ENCODE measurements around the gene MEN1. TPM values are rescaled to one million over a fixed set of nuclear protein-coding genes. Genes with fewer than 3 reads are reported as not detected.

The MEN1 gene
- total and polyA plus RNA-seq, 2 of the 13 experiments (the other 11 are each of a cell fraction or from before 2014, with no cell fraction given) = 20.5 to 27.3 TPM

DNA sequence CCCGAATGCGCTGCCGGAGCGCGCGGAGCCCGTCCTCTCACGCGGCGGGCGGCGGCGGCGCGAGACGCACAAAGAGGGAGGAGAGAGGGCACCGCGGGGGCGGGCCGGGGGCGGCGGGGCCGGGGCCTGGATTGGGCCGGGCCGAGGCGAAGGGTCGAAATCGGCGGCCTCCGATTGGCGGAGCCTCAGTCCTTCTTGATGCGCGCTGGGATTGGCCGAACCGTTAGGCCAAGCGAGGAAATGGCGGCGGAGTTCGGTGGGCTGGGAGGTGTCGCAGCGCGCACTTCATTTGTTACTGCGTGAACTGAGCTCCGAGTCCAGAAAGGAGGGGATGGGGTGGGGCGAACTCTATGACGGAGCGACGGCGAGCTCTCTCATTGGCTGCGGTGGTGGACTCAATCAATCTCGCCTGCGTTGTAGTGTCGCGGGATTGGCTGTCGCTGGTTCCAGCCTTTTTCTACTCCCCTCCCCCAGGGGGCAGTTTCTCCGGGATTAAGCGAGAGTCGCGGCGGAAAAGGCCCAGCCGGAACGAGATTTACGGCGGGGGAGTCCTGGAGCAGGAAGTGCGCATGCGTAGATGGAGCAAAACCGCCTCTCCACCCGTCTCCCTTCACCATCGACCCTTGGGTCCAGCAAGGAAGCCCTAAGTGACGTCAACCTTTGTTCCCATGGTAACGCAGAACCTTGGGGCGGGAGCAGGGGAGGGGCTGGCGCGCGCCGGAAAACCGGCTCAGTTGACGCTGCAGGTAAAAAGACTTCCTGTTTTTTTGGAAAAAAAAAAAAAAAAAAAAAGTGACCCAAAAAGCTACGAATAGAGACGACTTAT, 31.7 kb downstream of the MEN1 start, which contains the start of gene SF1 (continued):
- TF ChIP-seq, protein P1, sequence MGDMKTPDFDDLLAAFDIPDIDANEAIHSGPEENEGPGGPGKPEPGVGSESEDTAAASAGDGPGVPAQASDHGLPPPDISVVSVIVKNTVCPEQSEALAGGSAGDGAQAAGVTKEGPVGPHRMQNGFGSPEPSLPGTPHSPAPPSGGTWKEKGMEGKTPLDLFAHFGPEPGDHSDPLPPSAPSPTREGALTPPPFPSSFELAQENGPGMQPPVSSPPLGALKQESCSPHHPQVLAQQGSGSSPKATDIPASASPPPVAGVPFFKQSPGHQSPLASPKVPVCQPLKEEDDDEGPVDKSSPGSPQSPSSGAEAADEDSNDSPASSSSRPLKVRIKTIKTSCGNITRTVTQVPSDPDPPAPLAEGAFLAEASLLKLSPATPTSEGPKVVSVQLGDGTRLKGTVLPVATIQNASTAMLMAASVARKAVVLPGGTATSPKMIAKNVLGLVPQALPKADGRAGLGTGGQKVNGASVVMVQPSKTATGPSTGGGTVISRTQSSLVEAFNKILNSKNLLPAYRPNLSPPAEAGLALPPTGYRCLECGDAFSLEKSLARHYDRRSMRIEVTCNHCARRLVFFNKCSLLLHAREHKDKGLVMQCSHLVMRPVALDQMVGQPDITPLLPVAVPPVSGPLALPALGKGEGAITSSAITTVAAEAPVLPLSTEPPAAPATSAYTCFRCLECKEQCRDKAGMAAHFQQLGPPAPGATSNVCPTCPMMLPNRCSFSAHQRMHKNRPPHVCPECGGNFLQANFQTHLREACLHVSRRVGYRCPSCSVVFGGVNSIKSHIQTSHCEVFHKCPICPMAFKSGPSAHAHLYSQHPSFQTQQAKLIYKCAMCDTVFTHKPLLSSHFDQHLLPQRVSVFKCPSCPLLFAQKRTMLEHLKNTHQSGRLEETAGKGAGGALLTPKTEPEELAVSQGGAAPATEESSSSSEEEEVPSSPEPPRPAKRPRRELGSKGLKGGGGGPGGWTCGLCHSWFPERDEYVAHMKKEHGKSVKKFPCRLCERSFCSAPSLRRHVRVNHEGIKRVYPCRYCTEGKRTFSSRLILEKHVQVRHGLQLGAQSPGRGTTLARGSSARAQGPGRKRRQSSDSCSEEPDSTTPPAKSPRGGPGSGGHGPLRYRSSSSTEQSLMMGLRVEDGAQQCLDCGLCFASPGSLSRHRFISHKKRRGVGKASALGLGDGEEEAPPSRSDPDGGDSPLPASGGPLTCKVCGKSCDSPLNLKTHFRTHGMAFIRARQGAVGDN (CRISPR knock-in tag; IDR thresholded peaks at IDR 0.05) = peak; percentile 62
- 0 out of 2 replicates have a peak, but pooled peaks have one; percentile 37 for TF ChIP-seq STAT5B (CRISPR knock-in tag; IDR thresholded peaks at IDR 0.05)
- peak; percentile 31; the same call in 1 of the 2 replicates for TF ChIP-seq GABPA (IDR thresholded peaks at IDR 0.05; ENCODE audit: low read depth, low read length)
- TF ChIP-seq GABPA (CRISPR knock-in tag; IDR thresholded peaks at IDR 0.05; ENCODE audit: low read depth) = peak; percentile 84
- TF ChIP-seq ZNF331 (CRISPR knock-in tag; IDR thresholded peaks at IDR 0.05) = 0 out of 2 replicates have a peak, but pooled peaks have one; percentile 9
- TF ChIP-seq MAZ (IDR thresholded peaks at IDR 0.05; ENCODE audit: borderline replicate concordance, low read depth, low read length) = peak; percentile 93; the same call in 1 of the 2 replicates
- TF ChIP-seq MAZ (CRISPR knock-in tag; IDR thresholded peaks at IDR 0.05; ENCODE audit: low read depth) = peak; percentile 79
- TF ChIP-seq ZBTB21 (CRISPR knock-in tag; IDR thresholded peaks at IDR 0.05) = peak; percentile 72
- peak; percentile 33; the same call in 1 of the 2 replicates for TF ChIP-seq GFI1 (CRISPR knock-in tag; IDR thresholded peaks at IDR 0.05; ENCODE audit: borderline replicate concordance)
- TF ChIP-seq POLR2AphosphoS5 (IDR thresholded peaks at IDR 0.05; ENCODE audit: low read depth, low read length) = peak; percentile 94
- TF ChIP-seq GATA4 (IDR thresholded peaks at IDR 0.05; ENCODE audit: borderline replicate concordance, low read depth) = 0 out of 2 replicates have a peak, but pooled peaks have one; percentile 27
- TF ChIP-seq ZNF850 (CRISPR knock-in tag; conservative IDR thresholded peaks at IDR 0.05) = no peak
- TF ChIP-seq ZNF333 (CRISPR knock-in tag; IDR thresholded peaks at IDR 0.05; ENCODE audit: borderline replicate concordance) = no peak
- no peak for TF ChIP-seq ZNF766 (CRISPR knock-in tag; IDR thresholded peaks at IDR 0.05; ENCODE audit: borderline replicate concordance)
- no peak for TF ChIP-seq SOX6 (IDR thresholded peaks at IDR 0.05)
- TF ChIP-seq SOX6 (CRISPR knock-in tag; IDR thresholded peaks at IDR 0.05) = peak; percentile 36
- TF ChIP-seq, protein P2, sequence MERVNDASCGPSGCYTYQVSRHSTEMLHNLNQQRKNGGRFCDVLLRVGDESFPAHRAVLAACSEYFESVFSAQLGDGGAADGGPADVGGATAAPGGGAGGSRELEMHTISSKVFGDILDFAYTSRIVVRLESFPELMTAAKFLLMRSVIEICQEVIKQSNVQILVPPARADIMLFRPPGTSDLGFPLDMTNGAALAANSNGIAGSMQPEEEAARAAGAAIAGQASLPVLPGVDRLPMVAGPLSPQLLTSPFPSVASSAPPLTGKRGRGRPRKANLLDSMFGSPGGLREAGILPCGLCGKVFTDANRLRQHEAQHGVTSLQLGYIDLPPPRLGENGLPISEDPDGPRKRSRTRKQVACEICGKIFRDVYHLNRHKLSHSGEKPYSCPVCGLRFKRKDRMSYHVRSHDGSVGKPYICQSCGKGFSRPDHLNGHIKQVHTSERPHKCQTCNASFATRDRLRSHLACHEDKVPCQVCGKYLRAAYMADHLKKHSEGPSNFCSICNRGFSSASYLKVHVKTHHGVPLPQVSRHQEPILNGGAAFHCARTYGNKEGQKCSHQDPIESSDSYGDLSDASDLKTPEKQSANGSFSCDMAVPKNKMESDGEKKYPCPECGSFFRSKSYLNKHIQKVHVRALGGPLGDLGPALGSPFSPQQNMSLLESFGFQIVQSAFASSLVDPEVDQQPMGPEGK (CRISPR knock-in tag; IDR thresholded peaks at IDR 0.05) = peak; percentile 61
- peak; percentile 93 for TF ChIP-seq RFX3 (CRISPR knock-in tag; IDR thresholded peaks at IDR 0.05)
- TF ChIP-seq ZNF274 (CRISPR knock-in tag; IDR thresholded peaks at IDR 0.05) = 0 out of 2 replicates have a peak, but pooled peaks have one; percentile 17
- TF ChIP-seq, protein P3, sequence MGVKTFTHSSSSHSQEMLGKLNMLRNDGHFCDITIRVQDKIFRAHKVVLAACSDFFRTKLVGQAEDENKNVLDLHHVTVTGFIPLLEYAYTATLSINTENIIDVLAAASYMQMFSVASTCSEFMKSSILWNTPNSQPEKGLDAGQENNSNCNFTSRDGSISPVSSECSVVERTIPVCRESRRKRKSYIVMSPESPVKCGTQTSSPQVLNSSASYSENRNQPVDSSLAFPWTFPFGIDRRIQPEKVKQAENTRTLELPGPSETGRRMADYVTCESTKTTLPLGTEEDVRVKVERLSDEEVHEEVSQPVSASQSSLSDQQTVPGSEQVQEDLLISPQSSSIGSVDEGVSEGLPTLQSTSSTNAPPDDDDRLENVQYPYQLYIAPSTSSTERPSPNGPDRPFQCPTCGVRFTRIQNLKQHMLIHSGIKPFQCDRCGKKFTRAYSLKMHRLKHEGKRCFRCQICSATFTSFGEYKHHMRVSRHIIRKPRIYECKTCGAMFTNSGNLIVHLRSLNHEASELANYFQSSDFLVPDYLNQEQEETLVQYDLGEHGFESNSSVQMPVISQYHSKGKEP (CRISPR knock-in tag; IDR thresholded peaks at IDR 0.05) = no peak
- TF ChIP-seq, protein P4, sequence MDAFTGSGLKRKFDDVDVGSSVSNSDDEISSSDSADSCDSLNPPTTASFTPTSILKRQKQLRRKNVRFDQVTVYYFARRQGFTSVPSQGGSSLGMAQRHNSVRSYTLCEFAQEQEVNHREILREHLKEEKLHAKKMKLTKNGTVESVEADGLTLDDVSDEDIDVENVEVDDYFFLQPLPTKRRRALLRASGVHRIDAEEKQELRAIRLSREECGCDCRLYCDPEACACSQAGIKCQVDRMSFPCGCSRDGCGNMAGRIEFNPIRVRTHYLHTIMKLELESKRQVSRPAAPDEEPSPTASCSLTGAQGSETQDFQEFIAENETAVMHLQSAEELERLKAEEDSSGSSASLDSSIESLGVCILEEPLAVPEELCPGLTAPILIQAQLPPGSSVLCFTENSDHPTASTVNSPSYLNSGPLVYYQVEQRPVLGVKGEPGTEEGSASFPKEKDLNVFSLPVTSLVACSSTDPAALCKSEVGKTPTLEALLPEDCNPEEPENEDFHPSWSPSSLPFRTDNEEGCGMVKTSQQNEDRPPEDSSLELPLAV (CRISPR knock-in tag; conservative IDR thresholded peaks at IDR 0.05; ENCODE audit: low read depth) = no peak

Data from HepG2 (cell line).